CD8-positive, alpha-beta memory T cell (primary cell): ENCODE data around the gene FAT1. TPM values are rescaled to one million over a fixed set of nuclear protein-coding genes. Genes with fewer than 3 reads are reported as not detected.

Source experiments
- CTCF ChIA-PET: fragments of 350-600 bp; sonication (Branson Sonifier 250); formaldehyde crosslinking; loops from one replicate; lab custom pipeline; 2021; ENCODE audit warnings: antibody characterized with exemption; lab: Charles Lee
- POLR2A ChIA-PET: fragments of 350-600 bp; sonication (Branson Sonifier 250); formaldehyde crosslinking; loops from one replicate; lab custom pipeline; 2021; ENCODE audit warnings: antibody characterized with exemption; lab: Charles Lee
- DNase-seq, 5 donors: peaks; one replicate each; pipeline versions ENCODE4 v3.0.0 to v3.0.0-alpha.2; 2020 to 2022; ENCODE audit warnings: mixed read lengths in 1 of 5
- H3K27ac ChIP-seq: one replicate; pipeline ENCODE4 v1.7.0; 2013; ENCODE audit warnings: low read depth, mild to moderate bottlenecking, low read length, moderate library complexity
- H3K27me3 ChIP-seq: 2 replicates; pipeline ENCODE4 v1.7.0; 2013; ENCODE audit warnings: low read length, mild to moderate bottlenecking; ENCODE audit not compliant: insufficient read depth, poor library complexity, severe bottlenecking
- H3K36me3 ChIP-seq: 2 replicates; pipeline ENCODE4 v1.7.0; 2013; ENCODE audit warnings: mild to moderate bottlenecking, low read length, moderate library complexity; ENCODE audit not compliant: insufficient read depth
- H3K4me1 ChIP-seq: 2 replicates; pipeline ENCODE4 v1.7.0; 2013; ENCODE audit warnings: mild to moderate bottlenecking, low read length, moderate library complexity; ENCODE audit not compliant: insufficient read depth
- H3K4me3 ChIP-seq: 2 replicates; pipeline ENCODE4 v1.7.0; 2013; ENCODE audit warnings: mild to moderate bottlenecking, low read length
- H3K9me3 ChIP-seq: 2 replicates; pipeline ENCODE4 v1.7.0; 2013; ENCODE audit warnings: mild to moderate bottlenecking, low read length
- H3K27ac Mint-ChIP-seq, 8 donors: one replicate each; pipeline ENCODE4 v1.8.0; 2020 to 2021; ENCODE audit warnings: mixed read lengths in 8 of 8, mild to moderate bottlenecking in 6 of 8, inconsistent platforms in 3 of 8, moderate library complexity in 3 of 8
- H3K27me3 Mint-ChIP-seq, 2 donors: one replicate each; pipeline ENCODE4 v1.8.0; 2020 to 2021; ENCODE audit warnings: mixed read lengths in 2 of 2, mild to moderate bottlenecking in 1 of 2, moderate library complexity in 1 of 2
- H3K36me3 Mint-ChIP-seq, 3 donors: one replicate each; pipeline ENCODE4 v1.8.0; 2020 to 2021; ENCODE audit warnings: mixed read lengths in 3 of 3, inconsistent platforms in 1 of 3, mild to moderate bottlenecking in 1 of 3
- H3K4me1 Mint-ChIP-seq, 3 donors: one replicate each; pipeline ENCODE4 v1.8.0; 2020 to 2021; ENCODE audit warnings: mixed read lengths in 3 of 3, inconsistent platforms in 1 of 3, mild to moderate bottlenecking in 1 of 3
- H3K4me3 Mint-ChIP-seq, 7 donors: one replicate each; pipeline ENCODE4 v1.8.0; 2020 to 2021; ENCODE audit warnings: mixed read lengths in 7 of 7, mild to moderate bottlenecking in 6 of 7, moderate library complexity in 4 of 7, inconsistent platforms in 2 of 7
- H3K9me3 Mint-ChIP-seq, 5 donors: one replicate each; pipeline ENCODE4 v1.8.0; 2020 to 2022; ENCODE audit warnings: mixed read lengths in 5 of 5, mild to moderate bottlenecking in 3 of 5, moderate library complexity in 2 of 5, inconsistent platforms in 1 of 5
- polyA plus RNA-seq: library from polyadenylated mRNA; unstranded; fragments of 300-500 nt; fragmentation: Illumina TruSeq; gene quantifications from one replicate; pipeline ENCODE4 v1.2.3, GENCODE V29; 2021
- total RNA-seq, 2 experiments: library from RNA; stranded (reverse); gene quantifications; one replicate each; pipeline ENCODE4 v1.2.3, GENCODE V29; 2021

The FAT1 gene
- total and polyA plus RNA-seq, 3 experiments from 2014 or later: not detected

DNA sequence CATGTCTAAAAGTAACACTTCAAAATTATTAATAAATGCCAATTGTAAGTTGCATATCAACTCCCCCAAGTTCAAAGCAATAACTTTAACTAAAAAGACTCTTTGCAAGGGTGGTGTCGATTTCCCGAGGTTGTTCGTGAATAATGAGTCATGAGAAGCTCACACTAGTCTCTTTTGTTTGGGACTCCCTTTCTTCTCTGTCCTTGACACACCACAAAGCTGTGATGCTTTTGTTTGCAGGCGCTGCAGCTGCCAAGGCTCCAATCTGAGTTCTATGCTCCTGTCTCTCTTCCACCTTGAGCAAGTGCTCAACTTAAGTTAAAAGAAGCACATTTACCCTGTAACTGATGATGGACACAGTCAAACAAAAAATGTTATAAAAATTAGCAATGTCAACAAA is 65.9 kb downstream of the FAT1 start:
- Mint-ChIP-seq H3K4me3 (no peak overlapping the region), H3K36me3 (no peaks in the 10 kb centered on the region), H3K4me1 (no peaks in the 10 kb centered on the region), H3K27ac (no peak overlapping the region), H3K27me3 (peaks cover 0 to 4% of the 10 kb centered on the region in 2 donors), H3K9me3 (peaks cover 0 to 2% (median 0%) of the 10 kb centered on the region in 5 donors)
- Histone ChIP-seq H3K36me3 (no peaks in the 10 kb centered on the region), H3K9me3 (no peaks in the 10 kb centered on the region), H3K27me3 (no peaks in the 10 kb centered on the region), H3K4me3 (no peak overlapping the region), H3K4me1 (no peaks in the 10 kb centered on the region), H3K27ac (no peak overlapping the region)
- CTCF ChIA-PET: interaction anchor here (0.6 kb wide), 1 partner anchor 79 kb away, joined by 3 read pairs; no protein-coding TSS in a partner anchor
- no peak for DNase-seq
- POLR2A ChIA-PET: no interaction called here

- Mint-ChIP-seq H3K4me1 (no peaks in the 10 kb centered on the region), H3K9me3 (peaks cover 0 to 5% (median 3%) of the 10 kb centered on the region in 5 donors)
- CTCF ChIA-PET: no interaction called here
Observed at GRCh38 chr4:186653969-186654368, 69.7 kb downstream of the FAT1 start.

DNA sequence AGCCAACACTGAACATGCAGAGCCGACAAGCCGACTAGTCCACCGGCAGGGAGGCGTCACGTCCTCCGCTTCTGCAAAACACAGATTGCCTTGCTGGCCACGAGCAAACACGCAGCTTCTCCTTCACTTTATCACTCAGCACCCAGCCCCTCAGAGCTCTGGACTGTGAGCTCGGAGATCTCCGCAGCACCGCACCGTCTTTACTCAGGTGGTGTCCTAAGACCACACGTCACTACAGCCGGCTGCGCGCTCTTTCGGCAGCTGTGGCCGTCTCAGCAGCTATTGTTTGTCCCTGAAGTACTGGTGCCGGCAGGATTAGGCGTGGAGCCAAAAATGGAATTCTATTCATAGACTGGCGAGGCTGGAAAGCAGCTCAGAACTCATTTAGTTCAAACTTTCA is 72.0 kb downstream of the FAT1 start:
- Mint-ChIP-seq H3K4me1 (no peaks in the 10 kb centered on the region), H3K9me3 (peaks cover 0 to 6% (median 2%) of the 10 kb centered on the region in 5 donors), H3K27me3 (peaks cover 0 to 5% of the 10 kb centered on the region in 2 donors), H3K27ac (no peak overlapping the region), H3K4me3 (no peak overlapping the region), H3K36me3 (no peaks in the 10 kb centered on the region)
- Histone ChIP-seq H3K9me3 (no peaks in the 10 kb centered on the region), H3K27ac (no peak overlapping the region), H3K4me3 (no peak overlapping the region), H3K4me1 (no peaks in the 10 kb centered on the region), H3K36me3 (no peaks in the 10 kb centered on the region), H3K27me3 (no peaks in the 10 kb centered on the region)
- ChIA-PET POLR2A (no interaction called here), CTCF (no interaction called here)
- DNase-seq: no peak

More at GRCh38 chr4:186653969-186654368, 69.7 kb downstream of the FAT1 start:
- no peaks in the 10 kb centered on the region for H3K36me3 ChIP-seq
- no peak overlapping the region for H3K27ac ChIP-seq
- Mint-ChIP-seq H3K36me3 (no peaks in the 10 kb centered on the region), H3K27ac (no peak overlapping the region), H3K4me3 (no peak overlapping the region), H3K27me3 (peaks cover 0 to 6% of the 10 kb centered on the region in 2 donors)
- H3K4me1 ChIP-seq: no peaks in the 10 kb centered on the region
- no peak overlapping the region for H3K4me3 ChIP-seq
- POLR2A ChIA-PET: no interaction called here
- DNase-seq: no peak
- no peaks in the 10 kb centered on the region for H3K9me3 ChIP-seq
- H3K27me3 ChIP-seq: no peaks in the 10 kb centered on the region

DNA sequence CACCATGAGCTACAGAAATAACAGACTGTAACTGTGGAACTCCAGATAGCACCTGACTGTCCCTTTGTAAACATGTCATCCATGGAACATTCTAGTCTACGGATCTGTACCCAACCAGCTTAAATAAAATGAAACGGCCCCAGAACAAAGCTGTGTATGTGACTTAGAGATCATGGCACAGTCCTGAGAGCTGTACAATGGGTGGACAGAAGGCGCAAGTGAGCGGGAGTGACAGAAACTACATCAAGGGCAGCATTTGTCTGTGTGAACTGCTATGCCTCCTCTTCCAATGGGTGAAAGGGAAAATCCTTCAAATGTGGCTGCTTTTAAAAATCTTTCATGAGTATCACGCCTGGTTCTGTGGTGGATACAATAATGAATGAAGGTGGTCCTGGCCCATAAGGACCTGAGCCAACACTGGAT is 72.5 kb downstream of the FAT1 start:
- H3K4me1 Mint-ChIP-seq: no peaks in the 10 kb centered on the region
- no peaks in the 10 kb centered on the region for H3K36me3 ChIP-seq
- peaks cover 0 to 6% (median 2%) of the 10 kb centered on the region in 5 donors for H3K9me3 Mint-ChIP-seq
- no peak overlapping the region for H3K27ac Mint-ChIP-seq
- no peaks in the 10 kb centered on the region for H3K4me1 ChIP-seq
- no peaks in the 10 kb centered on the region for H3K27me3 ChIP-seq
- no peak overlapping the region for H3K4me3 Mint-ChIP-seq
- no peaks in the 10 kb centered on the region for H3K9me3 ChIP-seq
- CTCF ChIA-PET: no interaction called here
- no peak overlapping the region for H3K4me3 ChIP-seq
- no peak overlapping the region for H3K27ac ChIP-seq
- no peaks in the 10 kb centered on the region for H3K36me3 Mint-ChIP-seq
- POLR2A ChIA-PET: no interaction called here
- peaks cover 0 to 5% of the 10 kb centered on the region in 2 donors for H3K27me3 Mint-ChIP-seq
- DNase-seq: no peak

- POLR2A ChIA-PET: no interaction called here
- Mint-ChIP-seq H3K27me3 (peaks cover 0 to 6% of the 10 kb centered on the region in 2 donors), H3K4me1 (no peaks in the 10 kb centered on the region), H3K9me3 (peaks cover 0 to 6% (median 2%) of the 10 kb centered on the region in 5 donors), H3K27ac (no peak overlapping the region), H3K4me3 (no peak overlapping the region), H3K36me3 (no peaks in the 10 kb centered on the region)
- Histone ChIP-seq H3K36me3 (no peaks in the 10 kb centered on the region), H3K4me1 (no peaks in the 10 kb centered on the region), H3K27ac (no peak overlapping the region), H3K27me3 (no peaks in the 10 kb centered on the region), H3K4me3 (no peak overlapping the region), H3K9me3 (no peaks in the 10 kb centered on the region)
- CTCF ChIA-PET: no interaction called here
- no peak for DNase-seq
Observed at GRCh38 chr4:186650401-186651180, 73.1 kb downstream of the FAT1 start.

DNA sequence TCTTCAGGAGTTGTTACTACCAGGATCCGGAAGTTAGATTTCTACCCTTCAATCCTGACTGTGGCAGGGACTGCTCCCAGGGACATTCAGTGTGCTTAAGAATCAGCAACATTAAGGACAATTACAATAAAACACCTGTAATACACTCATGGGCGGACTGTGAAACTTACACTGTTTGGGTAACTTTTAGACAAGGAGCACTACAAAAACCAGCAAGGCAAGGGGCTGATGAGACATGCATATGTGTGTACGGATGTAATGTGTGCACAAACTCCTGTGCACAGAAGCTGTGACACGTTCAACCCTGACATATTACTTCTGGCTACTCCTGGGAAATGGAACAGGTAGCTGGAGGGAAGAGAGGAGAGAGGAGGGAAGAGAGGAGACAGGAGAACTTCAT is 75.8 kb downstream of the FAT1 start:
- no peak for DNase-seq
- Histone ChIP-seq H3K27ac (no peak overlapping the region), H3K4me3 (no peak overlapping the region), H3K36me3 (no peaks in the 10 kb centered on the region), H3K27me3 (no peaks in the 10 kb centered on the region), H3K4me1 (no peaks in the 10 kb centered on the region), H3K9me3 (no peaks in the 10 kb centered on the region)
- Mint-ChIP-seq H3K36me3 (no peaks in the 10 kb centered on the region), H3K27ac (no peak overlapping the region), H3K4me3 (no peak overlapping the region), H3K4me1 (no peaks in the 10 kb centered on the region), H3K9me3 (peaks cover 0 to 6% (median 2%) of the 10 kb centered on the region in 5 donors), H3K27me3 (peaks cover 0 to 3% of the 10 kb centered on the region in 2 donors)
- ChIA-PET CTCF (no interaction called here), POLR2A (no interaction called here)

- DNase-seq: no peak
- H3K4me3 ChIP-seq: no peak overlapping the region
- no peak overlapping the region for H3K27ac ChIP-seq
Observed at GRCh38 chr4:186644737-186645261, 78.9 kb downstream of the FAT1 start.

GRCh38 chr4:186644311-186644638 is 79.4 kb downstream of the FAT1 start:
- Histone ChIP-seq H3K9me3 (no peaks in the 10 kb centered on the region), H3K27ac (no peak overlapping the region), H3K36me3 (no peaks in the 10 kb centered on the region), H3K4me3 (no peak overlapping the region), H3K4me1 (no peaks in the 10 kb centered on the region), H3K27me3 (no peaks in the 10 kb centered on the region)
- Mint-ChIP-seq H3K4me1 (no peaks in the 10 kb centered on the region), H3K36me3 (no peaks in the 10 kb centered on the region), H3K4me3 (no peak overlapping the region), H3K27ac (no peak overlapping the region), H3K9me3 (peaks cover 0 to 3% (median 2%) of the 10 kb centered on the region in 5 donors), H3K27me3 (peaks cover 0 to 3% of the 10 kb centered on the region in 2 donors)
- ChIA-PET CTCF (no interaction called here), POLR2A (no interaction called here)
- no peak for DNase-seq

More at GRCh38 chr4:186644737-186645261, 78.9 kb downstream of the FAT1 start:
- CTCF ChIA-PET: no interaction called here
- Histone ChIP-seq H3K4me1 (no peaks in the 10 kb centered on the region), H3K36me3 (no peaks in the 10 kb centered on the region), H3K9me3 (no peaks in the 10 kb centered on the region), H3K27me3 (no peaks in the 10 kb centered on the region)
- Mint-ChIP-seq H3K4me1 (no peaks in the 10 kb centered on the region), H3K27ac (no peak overlapping the region), H3K4me3 (no peak overlapping the region), H3K9me3 (peaks cover 0 to 3% (median 2%) of the 10 kb centered on the region in 5 donors), H3K27me3 (peaks cover 0 to 3% of the 10 kb centered on the region in 2 donors), H3K36me3 (no peaks in the 10 kb centered on the region)
- POLR2A ChIA-PET: no interaction called here
